Measurements from ENCODE around the gene PLEKHF1.

GRCh38 chr19:29630655-29631054, 34.6 kb upstream of the PLEKHF1 start:
- TF ChIP-seq CTCF (IDR thresholded peaks at IDR 0.05; ENCODE audit: control extremely low read depth in 1 of 3, insufficient read depth in 1 of 3, low read depth in 1 of 3, low read length in 3 of 3) (no peak), EZH2 (IDR thresholded peaks at IDR 0.05; ENCODE audit: low read depth, low read length, severe bottlenecking) (no peak), ZNF274 (IDR thresholded peaks at IDR 0.05; ENCODE audit: borderline replicate concordance, extremely low read depth, low read length) (no peak), SP1 (IDR thresholded peaks at IDR 0.05; ENCODE audit: low read depth, low read length) (no peak), GABPA (IDR thresholded peaks at IDR 0.05; ENCODE audit: borderline replicate concordance, insufficient read depth, low read length) (no peak), SAP30 (IDR thresholded peaks at IDR 0.05; ENCODE audit: insufficient read depth, insufficient replicate concordance, low read length) (no peak), POLR2A (IDR thresholded peaks at IDR 0.05; ENCODE audit: control extremely low read depth in 1 of 2, low read depth in 2 of 2, low read length in 2 of 2) (no peak), CEBPB (IDR thresholded peaks at IDR 0.05; ENCODE audit: low read depth, low read length) (no peak), TAF1 (IDR thresholded peaks at IDR 0.05; ENCODE audit: low read depth, low read length) (no peak)

Measured in H1 (cell line).